ENCODE measurements around the gene GREM2. TPM values are rescaled to one million over a fixed set of nuclear protein-coding genes. Genes with fewer than 3 reads are reported as not detected.

Gene GREM2
- total RNA-seq: 3.9 TPM

DNA sequence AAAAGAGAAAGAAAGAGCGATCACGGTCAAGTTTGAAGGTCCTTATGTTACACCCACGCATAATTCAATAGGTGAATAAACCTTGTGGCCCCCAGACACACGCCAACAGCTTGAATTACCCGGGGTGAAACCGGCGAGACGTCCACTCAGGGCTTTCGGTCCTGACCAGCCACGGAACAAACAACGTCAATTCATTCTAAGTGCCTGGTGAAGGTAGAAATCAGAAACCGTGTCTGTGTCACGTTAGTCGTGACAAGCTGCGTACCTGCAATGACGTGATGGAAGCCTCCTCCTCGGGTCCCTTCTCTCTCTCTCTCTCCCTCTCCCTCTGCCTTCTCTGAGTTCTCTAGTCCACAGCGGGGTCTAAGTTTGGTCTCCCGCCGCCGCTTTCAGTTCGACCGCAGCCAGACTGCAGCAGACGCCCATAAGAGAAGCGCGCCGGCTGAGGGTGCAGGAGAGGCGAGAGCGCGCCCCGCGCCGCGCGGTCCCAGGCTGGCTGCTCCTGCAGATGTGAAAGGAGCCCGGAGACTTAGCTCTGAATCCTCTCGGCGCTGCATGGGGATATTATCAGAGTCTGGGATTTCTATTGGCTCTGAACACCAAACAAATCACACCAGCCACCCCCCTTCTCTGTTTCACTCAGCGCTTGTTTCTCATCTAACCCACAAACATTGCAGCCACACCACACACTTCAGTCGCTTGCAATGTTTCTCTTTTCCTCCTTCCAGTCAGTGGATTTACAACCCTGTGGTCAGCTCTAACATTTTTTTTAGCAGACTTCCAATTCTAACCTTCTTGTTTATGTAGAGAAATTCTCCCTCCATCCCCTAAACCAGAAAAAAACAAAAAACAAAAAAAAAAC, at the start of gene GREM2:
Gene GREM2 (minus strand): TSS at position 537 of the 862 bp plus-strand sequence. CDS start 118,680 bp downstream, outside the sequence.

Small RNA genes lying within 50 kb of the gene (small RNA-seq; reads per million reads assigned to genes)
- not detected for gene RNU5F-8P (ENCODE audit: low replicate concordance)

Measured in metanephros (tissue), 2 donors.